GM23338 (cell line): ENCODE measurements around the gene CDK18.

Experiments
- POLR2AphosphoS5 ChIP-seq: IDR thresholded peaks from 2 replicates; pipeline ENCODE4 v1.6.1; 2016; ENCODE audit warnings: antibody characterized with exemption, low read depth
- TF ChIP-seq, protein P1 (sequence below), 2 experiments: fragments of 200-600 bp in 1 of 2; sonication (generic) in 1 of 2; conservative IDR thresholded peaks; 2 replicates each; pipeline versions ENCODE4 v1.5.1 to v1.6.1; 2016 to 2017; ENCODE audit warnings: antibody characterized with exemption in 2 of 2, low read depth in 2 of 2, mild to moderate bottlenecking in 2 of 2, moderate library complexity in 1 of 2

- TF ChIP-seq POLR2AphosphoS5, result no peak
- TF ChIP-seq, protein P1, sequence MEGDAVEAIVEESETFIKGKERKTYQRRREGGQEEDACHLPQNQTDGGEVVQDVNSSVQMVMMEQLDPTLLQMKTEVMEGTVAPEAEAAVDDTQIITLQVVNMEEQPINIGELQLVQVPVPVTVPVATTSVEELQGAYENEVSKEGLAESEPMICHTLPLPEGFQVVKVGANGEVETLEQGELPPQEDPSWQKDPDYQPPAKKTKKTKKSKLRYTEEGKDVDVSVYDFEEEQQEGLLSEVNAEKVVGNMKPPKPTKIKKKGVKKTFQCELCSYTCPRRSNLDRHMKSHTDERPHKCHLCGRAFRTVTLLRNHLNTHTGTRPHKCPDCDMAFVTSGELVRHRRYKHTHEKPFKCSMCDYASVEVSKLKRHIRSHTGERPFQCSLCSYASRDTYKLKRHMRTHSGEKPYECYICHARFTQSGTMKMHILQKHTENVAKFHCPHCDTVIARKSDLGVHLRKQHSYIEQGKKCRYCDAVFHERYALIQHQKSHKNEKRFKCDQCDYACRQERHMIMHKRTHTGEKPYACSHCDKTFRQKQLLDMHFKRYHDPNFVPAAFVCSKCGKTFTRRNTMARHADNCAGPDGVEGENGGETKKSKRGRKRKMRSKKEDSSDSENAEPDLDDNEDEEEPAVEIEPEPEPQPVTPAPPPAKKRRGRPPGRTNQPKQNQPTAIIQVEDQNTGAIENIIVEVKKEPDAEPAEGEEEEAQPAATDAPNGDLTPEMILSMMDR (conservative IDR thresholded peaks at IDR 0.05; ENCODE audit: low read depth in 2 of 2), result no peak
These were observed 24.0 kb upstream of the CDK18 start for GRCh38 chr1:205480349-205480985.
